Measurements from ENCODE around the gene BEST2.
"Not testable (repeated sequence)": the region's sequence is repeated elsewhere in the genome, so short reads cannot be mapped to it uniquely, and the experiment has no call there.

BEST2 gene

DNA sequence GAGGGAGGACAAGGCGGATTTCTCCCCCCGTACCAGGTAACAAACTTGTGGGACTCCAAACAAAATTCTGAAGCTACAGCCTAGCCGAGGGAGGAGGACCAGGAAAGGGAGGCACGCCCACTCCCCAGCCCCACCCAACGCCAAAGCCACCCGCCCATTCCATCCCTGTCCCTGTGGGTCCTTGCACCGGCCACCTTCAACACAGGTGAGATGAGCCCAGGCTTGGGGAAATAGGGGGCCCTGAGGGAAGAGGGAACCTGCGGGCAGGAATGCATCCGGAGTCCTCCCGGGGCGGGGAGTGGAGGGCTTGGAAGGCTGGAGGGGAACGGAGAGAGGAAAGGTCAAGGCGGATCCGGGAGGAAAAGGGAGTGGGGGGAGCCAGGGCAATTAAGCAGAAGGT is at the start of gene BEST2:
BEST2 (plus strand) TSS at position 157 of the 400 bp plus-strand sequence. CDS start 802 bp downstream, outside the sequence.
- Mint-ChIP-seq H3K4me1 (ENCODE audit: low read depth) (no peaks in the 10 kb centered on the region), H3K27me3 (ENCODE audit: low read depth) (peaks cover 17% of the 10 kb centered on the region), H3K36me3 (ENCODE audit: low read depth) (peaks cover 19% of the 10 kb centered on the region), H3K27ac (no peak within 1 kb of the TSS), H3K9me3 (peaks cover 11% of the 10 kb centered on the region), H3K4me3 (no peak within 1 kb of the TSS)

DNA sequence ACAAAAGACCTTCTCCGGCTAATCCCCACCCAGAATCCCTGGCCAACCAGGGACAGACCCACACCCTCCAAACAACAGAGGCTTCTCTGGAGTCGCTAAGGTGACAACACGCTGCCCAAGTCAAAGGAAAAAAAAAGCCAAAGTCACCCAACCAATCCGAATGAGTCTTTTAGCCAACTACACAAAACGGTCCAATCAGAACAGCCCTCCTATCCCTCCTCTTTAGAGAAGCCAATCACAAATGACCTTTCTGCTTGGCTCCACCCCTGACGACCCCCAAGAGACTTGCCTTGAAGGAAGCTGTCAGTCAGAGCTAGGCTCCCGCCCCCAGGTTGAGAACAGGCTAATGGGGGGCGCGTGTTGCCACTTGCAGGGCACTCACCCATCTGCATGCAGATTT is 48.5 kb upstream of the BEST2 start:
- Mint-ChIP-seq H3K4me3 (no peak overlapping the region), H3K27ac (no peak overlapping the region), H3K9me3 (no peaks in the 10 kb centered on the region), H3K4me1 (ENCODE audit: low read depth) (peaks cover 2% of the 10 kb centered on the region), H3K36me3 (ENCODE audit: low read depth) (peaks cover 27% of the 10 kb centered on the region), H3K27me3 (ENCODE audit: low read depth) (no peaks in the 10 kb centered on the region)

DNA sequence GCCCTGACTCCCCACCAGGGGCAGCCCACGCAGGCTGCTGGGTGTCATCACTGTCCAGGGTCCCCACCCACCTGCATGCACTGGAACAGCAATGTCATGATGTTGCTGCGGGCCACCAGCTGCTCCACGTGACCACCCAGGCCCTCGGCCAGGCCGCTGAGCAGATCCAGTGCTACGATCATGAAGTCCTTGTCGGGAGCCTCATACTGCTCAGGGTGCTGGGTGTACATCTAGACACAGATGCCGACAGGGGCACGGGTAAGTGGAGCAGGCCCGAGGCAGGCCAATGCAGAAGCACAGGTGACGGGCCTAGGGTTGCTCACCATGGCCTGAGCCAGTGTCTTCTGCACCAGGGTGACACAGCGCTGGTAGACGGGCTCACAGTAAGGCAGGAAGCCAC is 46.4 kb upstream of the BEST2 start:
- Mint-ChIP-seq H3K36me3 (ENCODE audit: low read depth) (peaks cover 24% of the 10 kb centered on the region), H3K27me3 (ENCODE audit: low read depth) (no peaks in the 10 kb centered on the region), H3K27ac (no peak overlapping the region), H3K4me3 (no peak overlapping the region), H3K9me3 (no peaks in the 10 kb centered on the region), H3K4me1 (ENCODE audit: low read depth) (no peaks in the 10 kb centered on the region)

DNA sequence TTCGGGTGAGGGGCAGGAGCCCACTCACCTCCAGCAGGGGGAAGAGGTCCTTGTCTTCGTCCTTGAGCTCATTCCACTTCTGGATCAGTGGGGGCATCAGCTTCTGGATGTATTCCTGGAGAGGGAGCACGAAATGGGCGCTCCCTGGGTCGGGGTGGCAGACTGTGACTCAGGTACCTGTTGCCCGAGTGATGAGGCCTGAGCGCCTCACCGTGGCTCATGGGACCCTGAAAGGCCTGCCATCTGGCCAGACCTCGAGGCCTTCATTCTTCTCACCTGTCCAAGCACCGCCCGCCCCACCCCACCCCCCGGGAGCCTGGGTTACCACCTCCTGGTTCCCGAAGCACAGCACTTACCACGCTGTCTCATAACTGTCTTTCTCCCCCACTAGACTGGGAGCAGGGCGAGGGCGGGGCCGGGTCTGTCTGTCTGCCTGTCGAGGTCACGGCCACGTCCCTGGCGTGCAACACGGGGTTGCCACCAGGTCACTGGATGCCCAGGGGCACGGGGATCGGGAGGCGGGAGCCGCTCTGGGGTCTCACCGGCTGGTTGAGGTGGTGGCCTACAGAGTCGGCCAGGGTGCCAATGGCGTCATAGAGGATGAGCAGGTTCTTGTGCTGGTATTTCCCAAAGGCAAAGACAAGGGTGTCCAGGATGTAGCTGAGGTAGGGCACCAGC is 45.8 kb upstream of the BEST2 start:
- Mint-ChIP-seq H3K4me1 (ENCODE audit: low read depth) (no peaks in the 10 kb centered on the region), H3K4me3 (no peak overlapping the region), H3K27me3 (ENCODE audit: low read depth) (no peaks in the 10 kb centered on the region), H3K36me3 (ENCODE audit: low read depth) (peaks cover 28% of the 10 kb centered on the region), H3K27ac (no peak overlapping the region), H3K9me3 (no peaks in the 10 kb centered on the region)

DNA sequence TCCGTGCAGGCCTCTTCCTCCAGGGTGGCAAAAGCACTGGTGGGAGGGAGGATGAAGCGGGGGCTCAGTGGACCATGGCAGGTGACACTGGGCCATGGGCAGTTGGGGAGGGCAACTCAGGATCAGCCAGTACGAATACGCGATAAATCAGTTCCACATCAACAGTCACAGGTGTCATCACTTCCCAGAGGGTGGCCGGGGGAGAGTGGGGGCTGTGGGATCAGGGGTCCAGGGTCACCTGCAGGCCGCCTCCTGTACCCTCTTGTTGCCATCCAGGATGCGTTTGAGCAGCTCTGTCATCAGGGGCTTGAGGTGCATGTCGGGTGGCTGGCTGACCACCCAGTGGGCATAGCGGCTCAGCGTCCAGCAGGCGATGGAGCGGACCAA is 45.3 kb upstream of the BEST2 start:
- H3K27ac Mint-ChIP-seq: no peak overlapping the region
- H3K9me3 Mint-ChIP-seq: no peaks in the 10 kb centered on the region
- peaks cover 32% of the 10 kb centered on the region for H3K36me3 Mint-ChIP-seq (ENCODE audit: low read depth)
- no peaks in the 10 kb centered on the region for H3K4me1 Mint-ChIP-seq (ENCODE audit: low read depth)
- H3K4me3 Mint-ChIP-seq: no peak overlapping the region
- H3K27me3 Mint-ChIP-seq (ENCODE audit: low read depth): no peaks in the 10 kb centered on the region

DNA sequence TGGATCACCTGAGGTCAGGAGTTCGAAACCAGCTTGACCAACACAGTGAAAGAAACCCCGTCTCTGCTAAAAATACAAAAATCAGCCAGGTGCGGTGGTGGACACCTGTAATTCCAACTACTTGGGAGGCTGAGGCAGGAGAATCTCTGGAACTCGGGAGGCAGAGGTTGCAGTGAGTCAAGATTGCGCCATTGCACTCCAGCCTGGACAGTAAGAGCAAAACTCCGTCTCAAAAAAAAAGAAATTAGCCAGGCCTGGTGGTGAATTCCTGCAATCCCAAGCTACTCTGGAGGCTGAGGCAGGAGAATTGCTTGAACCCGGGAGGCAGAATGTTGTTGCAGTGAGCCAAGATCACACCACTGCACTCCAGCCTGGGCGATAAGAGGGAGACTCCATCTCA is 43.0 kb upstream of the BEST2 start:
- Mint-ChIP-seq H3K27ac (no peak overlapping the region), H3K4me1 (ENCODE audit: low read depth) (no peaks in the 10 kb centered on the region), H3K4me3 (no peak overlapping the region), H3K27me3 (ENCODE audit: low read depth) (no peaks in the 10 kb centered on the region), H3K36me3 (ENCODE audit: low read depth) (peaks cover 33% of the 10 kb centered on the region), H3K9me3 (no peaks in the 10 kb centered on the region)

DNA sequence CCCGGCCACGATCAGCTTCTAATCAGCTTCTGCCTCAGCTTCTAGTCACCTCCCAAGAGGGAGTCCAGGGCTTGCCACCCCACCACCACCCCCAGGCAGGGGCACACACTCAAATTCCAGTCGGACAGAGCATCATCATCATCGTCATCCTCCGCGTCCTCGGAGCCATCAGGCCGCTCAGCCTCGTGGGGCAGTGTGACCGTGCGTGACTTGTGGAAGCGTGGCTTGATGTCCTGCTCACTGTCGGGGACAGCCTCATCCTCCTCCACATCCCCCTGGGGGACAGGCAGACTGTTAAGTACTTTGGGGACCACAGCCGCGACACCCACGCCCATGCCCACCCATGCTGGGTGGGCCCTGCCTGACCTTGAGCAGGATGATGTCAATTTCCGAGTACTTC is 40.4 kb upstream of the BEST2 start:
- Mint-ChIP-seq H3K4me3 (no peak overlapping the region), H3K27me3 (ENCODE audit: low read depth) (no peaks in the 10 kb centered on the region), H3K27ac (no peak overlapping the region), H3K9me3 (no peaks in the 10 kb centered on the region), H3K4me1 (ENCODE audit: low read depth) (no peaks in the 10 kb centered on the region), H3K36me3 (ENCODE audit: low read depth) (peaks cover 36% of the 10 kb centered on the region)

DNA sequence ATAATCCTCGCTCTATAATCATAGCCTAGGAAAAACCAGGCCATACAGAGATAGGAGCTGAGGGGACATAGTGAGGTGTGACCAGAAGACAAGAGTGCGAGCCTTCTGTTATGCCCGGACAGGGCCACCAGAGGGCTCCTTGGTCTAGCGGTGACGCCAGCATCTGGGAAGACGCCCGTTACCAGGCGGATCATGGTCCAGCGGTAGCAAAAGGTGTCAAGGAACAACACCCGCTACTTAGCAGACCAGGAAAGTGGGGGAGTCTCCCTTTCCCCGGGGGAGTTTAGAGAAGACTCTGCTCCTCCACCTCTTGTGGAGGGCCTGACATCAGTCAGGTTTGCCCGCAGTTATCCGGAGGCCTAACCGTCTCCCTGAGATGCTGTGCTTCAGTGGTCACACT is 39.5 kb upstream of the BEST2 start:
- not testable (repeated sequence) for H3K9me3 Mint-ChIP-seq; H3K27me3 Mint-ChIP-seq (ENCODE audit: low read depth); H3K4me1 Mint-ChIP-seq (ENCODE audit: low read depth); H3K27ac Mint-ChIP-seq; H3K4me3 Mint-ChIP-seq
- peaks cover 32% of the 10 kb centered on the region for H3K36me3 Mint-ChIP-seq (ENCODE audit: low read depth)

DNA sequence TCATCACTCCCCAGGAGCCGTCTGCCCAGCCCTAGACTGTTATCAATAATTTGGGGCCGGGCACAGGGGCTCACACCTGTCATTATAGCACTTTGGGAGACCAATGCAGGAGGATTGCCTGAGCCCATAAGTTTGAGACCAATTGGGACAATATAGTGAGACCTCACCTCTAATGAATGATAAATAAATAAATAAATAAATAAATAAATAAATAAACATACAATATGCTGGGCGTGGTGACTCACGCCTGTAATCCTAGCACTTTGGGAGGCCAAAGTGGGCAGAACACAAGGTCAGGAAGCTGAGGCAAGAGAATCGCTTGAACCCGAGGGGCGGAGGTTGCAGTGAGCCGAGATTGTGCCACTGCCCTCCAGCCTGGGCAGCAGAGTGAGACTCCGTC is 38.3 kb upstream of the BEST2 start:
- H3K4me3 Mint-ChIP-seq; H3K4me1 Mint-ChIP-seq (ENCODE audit: low read depth); H3K9me3 Mint-ChIP-seq; H3K27me3 Mint-ChIP-seq (ENCODE audit: low read depth); H3K27ac Mint-ChIP-seq: not testable (repeated sequence)
- H3K36me3 Mint-ChIP-seq (ENCODE audit: low read depth): peaks cover 32% of the 10 kb centered on the region

DNA sequence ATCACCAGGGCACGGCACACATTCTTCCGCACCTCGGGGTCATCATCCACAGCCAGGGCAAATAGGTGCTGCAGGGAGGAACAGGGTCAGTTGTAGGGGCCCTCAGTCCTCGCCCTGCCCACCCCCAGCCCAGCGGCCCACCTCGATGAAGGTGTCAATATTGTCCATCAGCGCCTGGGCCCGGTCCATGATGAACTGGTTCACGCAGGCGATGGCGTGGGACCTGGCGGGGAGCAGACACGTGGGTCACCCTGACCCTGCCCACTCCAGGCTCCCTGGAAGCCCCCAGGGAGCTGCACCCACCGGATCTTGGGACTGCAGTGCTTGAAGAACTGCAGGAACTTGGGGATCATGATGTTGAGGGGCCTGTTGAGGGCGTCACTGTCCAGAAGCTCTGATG is 36.5 kb upstream of the BEST2 start:
- no peak overlapping the region for H3K4me3 Mint-ChIP-seq
- no peaks in the 10 kb centered on the region for H3K27me3 Mint-ChIP-seq (ENCODE audit: low read depth)
- H3K36me3 Mint-ChIP-seq (ENCODE audit: low read depth): peaks cover 36% of the 10 kb centered on the region
- H3K4me1 Mint-ChIP-seq (ENCODE audit: low read depth): no peaks in the 10 kb centered on the region
- H3K27ac Mint-ChIP-seq: no peak overlapping the region
- H3K9me3 Mint-ChIP-seq: no peaks in the 10 kb centered on the region

DNA sequence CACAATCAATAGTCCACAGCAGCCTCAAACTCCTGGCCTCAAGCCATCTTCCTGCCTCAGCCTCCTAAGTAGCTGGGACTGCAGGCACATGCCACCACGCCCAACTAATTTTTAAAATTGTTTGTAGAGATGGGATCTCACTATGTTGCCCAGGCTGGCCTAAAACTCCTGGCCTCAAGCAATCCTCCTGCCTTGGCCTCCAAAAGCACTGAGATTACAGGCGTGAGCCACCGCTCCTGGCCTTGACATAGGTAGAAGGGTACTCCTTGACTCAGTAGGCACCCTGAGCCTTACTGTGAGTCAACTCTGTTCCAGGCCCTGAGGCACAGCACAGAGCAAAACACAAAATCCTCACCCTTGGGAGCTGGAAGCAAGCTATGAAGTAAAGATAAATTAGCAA is 35.7 kb upstream of the BEST2 start:
- H3K27ac Mint-ChIP-seq: no peak overlapping the region

DNA sequence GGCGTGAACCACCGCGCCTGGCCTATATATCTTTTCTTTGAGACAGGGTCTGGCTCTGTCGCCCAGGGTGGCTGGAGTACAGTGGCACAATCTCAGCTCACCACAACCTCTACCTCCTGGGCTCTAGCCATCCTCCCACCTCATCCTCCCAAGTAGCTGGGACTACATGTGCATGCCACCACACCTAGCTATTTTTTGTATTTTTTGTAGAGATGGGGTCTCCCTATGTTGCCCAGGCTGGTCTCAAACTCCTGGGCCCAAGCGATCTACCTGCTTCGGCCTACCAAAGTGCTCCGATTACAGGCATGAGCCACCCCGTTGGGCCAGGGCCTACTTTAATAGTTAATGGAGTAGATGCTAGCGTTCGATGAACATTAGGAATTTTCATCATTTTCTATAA is 31.3 kb upstream of the BEST2 start:
- Mint-ChIP-seq H3K9me3 (no peaks in the 10 kb centered on the region), H3K27ac (peak overlapping the region; percentile 76), H3K4me3 (peak overlapping the region; percentile 85), H3K27me3 (ENCODE audit: low read depth) (no peaks in the 10 kb centered on the region), H3K4me1 (ENCODE audit: low read depth) (peaks cover 26% of the 10 kb centered on the region), H3K36me3 (ENCODE audit: low read depth) (peaks cover 16% of the 10 kb centered on the region)

More for the DNA sequence above, 35.7 kb upstream of the BEST2 start:
- H3K9me3 Mint-ChIP-seq: no peaks in the 10 kb centered on the region
- peaks cover 6% of the 10 kb centered on the region for H3K4me1 Mint-ChIP-seq (ENCODE audit: low read depth)
- peaks cover 31% of the 10 kb centered on the region for H3K36me3 Mint-ChIP-seq (ENCODE audit: low read depth)
- no peaks in the 10 kb centered on the region for H3K27me3 Mint-ChIP-seq (ENCODE audit: low read depth)
- H3K4me3 Mint-ChIP-seq: no peak overlapping the region

DNA sequence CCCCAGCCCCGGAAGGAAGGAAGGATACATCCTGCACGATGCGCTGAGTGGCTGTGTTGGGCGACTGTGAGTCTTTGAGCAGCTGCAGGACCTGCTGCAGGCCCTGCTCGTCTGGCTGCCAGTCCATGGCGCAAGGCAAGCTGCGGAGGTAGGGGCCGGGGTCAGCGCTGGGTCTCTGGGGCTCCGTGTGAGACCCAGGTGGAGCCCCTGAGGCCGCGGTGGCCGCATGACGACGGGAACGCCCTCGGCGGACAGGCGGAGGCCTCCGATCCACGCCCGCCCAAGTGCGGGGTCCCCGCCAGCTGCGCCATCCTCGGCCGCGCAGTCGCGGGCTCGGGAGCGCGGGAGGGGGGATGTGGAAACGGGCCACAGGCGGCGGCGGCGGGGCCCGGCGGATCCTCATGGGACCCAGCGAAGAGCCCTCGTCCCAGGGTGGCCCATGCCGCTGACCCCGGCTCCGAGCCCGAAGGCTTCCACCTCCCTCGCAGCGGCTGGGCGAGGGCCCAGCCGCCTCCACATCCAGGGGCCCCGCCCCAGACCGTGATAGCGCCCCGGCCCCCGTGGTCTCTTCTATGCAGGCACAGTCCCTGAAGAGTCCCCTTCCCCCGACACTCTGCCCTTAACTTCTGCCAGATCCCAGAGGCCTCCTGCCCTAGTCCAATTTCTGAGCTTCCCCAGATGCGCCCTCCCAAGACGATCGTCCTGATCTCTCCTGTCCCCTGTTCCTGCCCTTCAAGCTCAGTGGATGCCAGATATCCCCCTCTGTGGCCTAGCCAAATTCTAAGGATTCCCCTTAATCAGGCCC is 30.5 kb upstream of the BEST2 start:
- H3K27ac Mint-ChIP-seq: peak overlapping the region; percentile 92
- peaks cover 26% of the 10 kb centered on the region for H3K4me1 Mint-ChIP-seq (ENCODE audit: low read depth)
- H3K9me3 Mint-ChIP-seq: no peaks in the 10 kb centered on the region
- peaks cover 12% of the 10 kb centered on the region for H3K36me3 Mint-ChIP-seq (ENCODE audit: low read depth)
- H3K4me3 Mint-ChIP-seq: peak overlapping the region; percentile 93
- no peaks in the 10 kb centered on the region for H3K27me3 Mint-ChIP-seq (ENCODE audit: low read depth)

DNA sequence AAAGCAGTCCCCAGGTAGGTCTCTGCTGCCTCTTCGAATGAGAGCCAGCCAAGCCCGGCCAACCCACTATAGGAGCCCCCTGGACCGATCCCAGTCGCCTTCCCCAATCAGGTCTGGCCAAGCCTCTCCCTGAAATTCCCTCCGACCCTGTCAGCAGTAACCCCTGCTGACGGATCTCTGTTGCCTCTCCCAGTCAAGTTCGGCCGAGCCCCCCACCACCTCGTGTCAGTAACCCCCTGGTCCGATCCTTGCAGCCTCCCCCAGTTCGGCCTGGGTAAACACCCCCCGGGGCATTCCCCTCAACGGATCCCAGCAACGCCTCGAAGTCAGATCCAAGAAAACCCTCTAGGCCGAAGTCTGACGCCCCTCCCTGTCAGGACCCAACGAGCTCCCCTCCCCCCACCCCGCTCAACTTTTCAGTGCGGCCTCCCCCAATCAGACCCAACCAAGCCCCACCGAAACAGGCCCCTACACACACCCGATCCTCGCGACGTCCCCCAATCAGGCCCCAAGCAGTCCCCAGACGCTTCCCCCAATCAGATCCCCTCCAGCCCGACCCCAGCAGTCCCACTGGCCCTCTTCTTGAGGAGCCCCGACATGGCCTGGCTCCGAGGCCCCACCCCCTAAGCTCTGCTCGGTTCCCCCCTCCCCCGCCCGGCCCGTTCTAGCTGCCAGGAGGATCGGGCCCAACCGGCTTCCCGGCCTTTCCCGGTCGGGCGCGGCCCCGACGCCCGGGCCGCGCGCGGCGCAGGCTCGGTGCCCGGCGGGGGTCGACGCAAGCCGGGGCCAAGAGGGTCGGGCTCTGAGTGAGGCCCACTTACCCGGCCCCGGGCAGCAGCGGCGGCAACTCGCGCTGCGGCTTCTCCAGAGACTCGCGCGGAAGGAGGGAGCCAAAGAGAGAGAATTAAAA is 29.7 kb upstream of the BEST2 start:
- Mint-ChIP-seq H3K36me3 (ENCODE audit: low read depth) (peaks cover 17% of the 10 kb centered on the region), H3K27me3 (ENCODE audit: low read depth) (no peaks in the 10 kb centered on the region), H3K4me3 (peak overlapping the region; percentile 94), H3K9me3 (no peaks in the 10 kb centered on the region), H3K4me1 (ENCODE audit: low read depth) (peaks cover 26% of the 10 kb centered on the region), H3K27ac (peak overlapping the region; percentile 92)

All from T-helper 1 cell treated with Interleukin-12 subunit alpha and Interleukin-12 subunit beta and Interleukin-4 antibody, amounts not matched to agents 30 μg/mL and 1 μg/mL, for 36 hours (primary cell).